GM15510 (cell line): Measurements from ENCODE around the gene CAPN9.

Experiments used
- POLR2A ChIP-seq: IDR thresholded peaks from 3 replicates; pipeline ENCODE4 v1.6.1; 2011; ENCODE audit warnings: borderline replicate concordance; ENCODE audit not compliant: insufficient read length; ENCODE audit errors: extremely low read depth

The CAPN9 gene, protein sequence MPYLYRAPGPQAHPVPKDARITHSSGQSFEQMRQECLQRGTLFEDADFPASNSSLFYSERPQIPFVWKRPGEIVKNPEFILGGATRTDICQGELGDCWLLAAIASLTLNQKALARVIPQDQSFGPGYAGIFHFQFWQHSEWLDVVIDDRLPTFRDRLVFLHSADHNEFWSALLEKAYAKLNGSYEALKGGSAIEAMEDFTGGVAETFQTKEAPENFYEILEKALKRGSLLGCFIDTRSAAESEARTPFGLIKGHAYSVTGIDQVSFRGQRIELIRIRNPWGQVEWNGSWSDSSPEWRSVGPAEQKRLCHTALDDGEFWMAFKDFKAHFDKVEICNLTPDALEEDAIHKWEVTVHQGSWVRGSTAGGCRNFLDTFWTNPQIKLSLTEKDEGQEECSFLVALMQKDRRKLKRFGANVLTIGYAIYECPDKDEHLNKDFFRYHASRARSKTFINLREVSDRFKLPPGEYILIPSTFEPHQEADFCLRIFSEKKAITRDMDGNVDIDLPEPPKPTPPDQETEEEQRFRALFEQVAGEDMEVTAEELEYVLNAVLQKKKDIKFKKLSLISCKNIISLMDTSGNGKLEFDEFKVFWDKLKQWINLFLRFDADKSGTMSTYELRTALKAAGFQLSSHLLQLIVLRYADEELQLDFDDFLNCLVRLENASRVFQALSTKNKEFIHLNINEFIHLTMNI

DNA sequence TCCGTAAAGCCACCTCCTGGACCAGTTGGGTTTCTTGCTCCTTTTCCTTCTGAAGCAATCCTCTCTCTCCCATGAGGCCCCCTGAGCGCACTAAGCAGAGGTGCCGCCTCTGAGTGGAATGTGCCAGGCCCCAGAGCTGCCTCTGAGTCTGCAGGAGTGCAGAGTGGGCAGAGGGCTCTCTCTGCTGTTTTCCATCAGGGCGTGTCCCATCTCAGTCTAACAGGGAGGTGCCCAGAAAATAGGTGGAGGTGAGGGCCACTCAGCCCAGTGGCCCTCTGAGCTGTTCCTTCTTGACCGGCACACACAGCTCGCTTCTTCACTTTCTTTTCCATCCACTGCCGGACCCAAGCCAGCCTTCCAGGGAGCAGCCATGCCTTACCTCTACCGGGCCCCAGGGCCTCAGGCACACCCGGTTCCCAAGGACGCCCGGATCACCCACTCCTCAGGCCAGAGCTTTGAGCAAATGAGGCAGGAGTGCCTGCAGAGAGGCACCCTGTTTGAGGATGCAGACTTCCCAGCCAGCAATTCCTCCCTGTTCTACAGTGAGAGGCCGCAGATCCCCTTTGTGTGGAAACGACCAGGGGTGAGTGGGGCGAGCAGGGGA lies at the start of gene CAPN9:
CAPN9 (plus strand) TSS at position 262 of the 604 bp plus-strand sequence; CDS start at position 371, 109 bp downstream.
- TF ChIP-seq POLR2A: no peak

DNA sequence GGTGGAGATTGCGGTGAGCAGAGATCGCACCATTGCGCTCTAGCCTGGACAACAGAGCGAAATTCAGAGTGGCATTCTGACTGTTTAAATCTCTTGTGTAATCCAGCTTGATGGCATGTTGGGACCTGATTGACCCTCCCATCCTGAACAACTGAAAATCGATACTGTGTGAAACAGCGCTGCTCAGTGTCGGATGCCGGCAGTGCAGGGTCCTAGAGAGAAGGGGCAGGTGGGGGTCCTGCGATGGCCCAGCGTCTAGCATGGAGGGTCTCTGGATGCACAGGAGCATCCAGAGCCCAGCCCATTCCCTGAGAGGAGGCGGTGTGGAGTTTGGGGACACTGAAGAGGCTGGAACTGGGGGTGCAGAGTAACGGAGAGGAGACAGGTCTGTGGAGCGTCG lies 49.1 kb upstream of the CAPN9 start:
- TF ChIP-seq POLR2A: no peak

DNA sequence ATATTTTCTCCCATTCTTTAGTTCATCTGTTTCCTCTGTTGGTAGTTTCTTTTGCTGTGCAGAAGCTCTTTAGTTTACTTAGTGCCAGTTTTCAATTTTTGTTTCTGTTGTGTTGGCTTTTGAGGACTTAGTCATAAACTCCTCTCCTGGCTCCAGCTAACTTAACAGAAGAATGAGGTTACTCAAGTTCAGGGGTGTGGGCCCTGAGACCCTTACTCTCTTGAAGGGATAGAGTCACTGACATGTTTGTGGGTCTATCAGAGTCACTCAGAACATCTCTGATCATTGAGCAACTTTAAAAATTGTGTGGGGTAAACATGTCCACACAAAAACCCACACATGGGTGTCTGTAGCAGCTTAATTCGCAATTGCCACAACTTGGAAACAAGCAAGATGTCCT lies 47.5 kb upstream of the CAPN9 start:
- TF ChIP-seq POLR2A: no peak

DNA sequence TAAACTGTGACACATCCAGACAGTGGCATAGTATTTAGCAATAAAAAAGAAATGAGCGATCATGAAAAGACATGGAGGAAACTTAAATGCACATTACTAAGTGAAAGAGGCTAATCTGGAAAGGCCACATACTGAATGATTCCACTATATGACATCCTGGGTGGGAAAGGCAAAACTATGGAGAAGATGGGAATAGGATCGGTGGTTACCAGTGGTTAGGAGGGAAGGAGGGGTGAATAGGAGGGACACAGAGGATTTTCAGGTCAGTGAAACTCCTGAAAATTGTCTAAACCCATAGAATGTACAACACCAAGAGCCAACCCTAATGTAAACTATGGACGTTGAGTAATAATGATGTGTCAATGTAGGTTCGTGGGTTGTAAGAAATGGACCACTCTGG lies 47.1 kb upstream of the CAPN9 start:
- TF ChIP-seq POLR2A: no peak

DNA sequence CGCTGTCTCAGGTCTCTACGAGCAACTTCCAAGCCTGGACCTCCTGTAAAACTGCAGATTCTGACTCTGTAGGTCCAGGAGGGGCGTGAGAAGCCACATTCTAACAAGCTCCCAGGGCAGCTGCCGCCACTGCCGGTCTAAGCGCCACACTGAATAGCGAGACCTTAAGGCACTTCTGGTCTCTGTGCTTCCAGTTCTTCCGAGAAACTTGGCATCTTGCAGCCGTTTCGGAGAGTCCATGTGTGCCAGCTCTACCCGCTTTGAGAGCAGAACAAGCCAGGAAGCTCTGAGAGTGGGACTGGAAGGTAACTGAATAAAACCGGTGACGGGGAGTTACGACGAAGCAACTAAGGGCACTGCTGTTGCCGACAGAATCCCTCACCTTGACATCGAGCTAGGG lies 45.8 kb upstream of the CAPN9 start:
- TF ChIP-seq POLR2A: no peak

DNA sequence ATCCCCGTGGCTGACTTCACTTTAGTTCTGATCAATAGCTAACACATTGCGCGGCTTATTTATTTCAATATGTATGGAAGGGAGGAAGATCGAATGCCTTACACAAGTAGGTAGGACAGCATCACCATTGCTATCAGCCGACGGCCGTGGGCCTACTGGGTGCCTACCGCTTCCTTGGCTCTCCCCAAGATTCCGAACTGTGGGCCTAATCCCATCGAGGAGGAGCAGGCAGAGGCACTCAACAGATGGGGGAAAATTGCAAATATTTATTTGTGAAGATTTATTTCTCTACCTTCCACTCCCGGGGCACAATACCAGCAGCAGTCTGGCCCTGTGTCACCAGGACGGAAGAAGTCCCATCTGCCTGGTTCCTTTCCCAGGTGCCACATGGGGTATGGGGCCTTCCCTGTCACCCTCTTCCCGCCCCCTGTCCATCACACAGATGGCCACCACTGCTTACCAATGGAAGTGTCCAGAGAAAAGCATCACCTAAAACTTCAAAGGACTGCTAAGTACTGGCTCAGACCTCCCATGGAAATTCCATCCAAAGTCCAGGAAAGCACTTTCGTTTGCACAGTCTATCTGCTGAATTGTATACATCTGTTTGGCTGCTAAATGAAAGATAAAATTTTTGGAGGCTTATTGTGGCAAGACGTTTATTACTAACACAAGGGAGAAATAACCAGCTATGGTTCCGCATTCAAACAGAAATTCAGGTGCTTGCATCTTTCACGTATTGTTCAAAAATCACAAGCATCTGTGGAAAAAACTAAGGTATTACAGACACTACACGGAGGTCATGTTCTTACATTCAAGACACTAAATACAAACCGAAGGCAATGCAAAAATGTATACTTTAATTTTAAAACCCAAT lies 45.1 kb upstream of the CAPN9 start:
- TF ChIP-seq POLR2A: no peak

DNA sequence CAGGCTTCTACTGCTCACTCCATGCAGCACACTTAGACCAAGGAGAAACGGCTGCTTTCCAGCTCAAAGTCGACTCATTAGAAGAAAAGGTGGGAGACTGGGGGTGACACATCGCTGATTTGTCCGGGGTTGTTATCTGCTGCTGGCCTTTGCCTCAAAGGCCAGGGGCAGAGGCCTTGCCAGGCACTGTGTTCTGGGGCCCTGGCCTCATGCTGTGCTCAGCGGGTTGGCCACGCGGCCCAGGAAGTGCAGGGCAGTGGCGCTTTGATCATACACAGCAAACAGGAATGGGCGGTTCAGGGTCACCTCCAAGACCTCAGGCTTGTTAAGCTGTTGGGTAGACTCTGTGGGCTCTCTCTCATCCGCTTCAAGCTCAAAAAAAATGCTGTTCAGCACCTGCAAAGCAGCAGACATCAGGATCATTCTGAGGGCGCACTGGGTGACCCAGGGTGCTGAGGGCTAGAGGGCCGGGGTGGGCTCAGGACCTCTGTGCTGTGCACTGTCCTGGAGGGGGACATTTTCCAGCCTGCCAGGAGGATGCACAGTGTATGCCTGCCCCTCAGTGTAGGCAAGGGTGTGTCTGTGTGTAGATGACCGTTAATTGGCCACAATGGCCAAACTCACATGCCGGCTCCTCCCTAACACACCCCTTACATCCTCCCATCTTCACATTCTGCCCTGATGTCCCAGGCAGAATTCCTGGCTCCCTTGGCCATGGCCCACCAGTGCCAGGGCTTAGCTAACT lies 44.1 kb upstream of the CAPN9 start:
- no peak for TF ChIP-seq POLR2A

DNA sequence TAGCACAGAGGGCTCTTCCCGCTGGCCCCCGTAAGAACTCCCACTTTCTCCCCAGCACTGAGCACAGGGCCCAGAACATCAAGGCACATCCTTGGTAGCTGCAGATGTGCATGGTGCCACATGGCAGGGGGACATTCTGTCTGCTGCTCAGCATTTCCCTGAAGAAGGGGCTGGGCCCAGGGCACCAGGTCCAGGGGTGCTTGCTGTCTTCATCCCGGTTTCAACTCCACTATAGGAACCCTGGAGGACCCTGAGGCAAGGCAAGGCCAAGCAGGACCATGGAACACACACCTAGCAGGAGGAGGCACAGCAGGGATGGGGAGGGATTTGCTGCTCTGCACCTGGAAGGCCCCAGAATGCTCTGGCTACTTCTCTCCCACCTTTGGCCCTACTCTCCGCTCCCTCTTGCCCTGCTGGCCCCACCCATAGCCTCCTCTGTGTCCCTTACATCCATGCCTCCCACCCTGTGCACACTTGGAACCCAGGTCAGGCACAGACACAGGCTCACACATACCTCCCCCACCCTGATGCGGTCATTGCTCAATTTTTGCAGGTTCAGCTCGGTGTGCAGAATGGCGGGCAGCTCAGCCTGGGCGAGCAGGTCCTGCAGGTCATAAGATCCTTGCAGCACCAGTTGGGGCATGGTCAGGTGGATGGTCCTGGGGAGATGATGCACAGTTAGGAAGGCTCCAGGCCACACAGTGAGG lies 43.4 kb upstream of the CAPN9 start:
- no peak for TF ChIP-seq POLR2A

DNA sequence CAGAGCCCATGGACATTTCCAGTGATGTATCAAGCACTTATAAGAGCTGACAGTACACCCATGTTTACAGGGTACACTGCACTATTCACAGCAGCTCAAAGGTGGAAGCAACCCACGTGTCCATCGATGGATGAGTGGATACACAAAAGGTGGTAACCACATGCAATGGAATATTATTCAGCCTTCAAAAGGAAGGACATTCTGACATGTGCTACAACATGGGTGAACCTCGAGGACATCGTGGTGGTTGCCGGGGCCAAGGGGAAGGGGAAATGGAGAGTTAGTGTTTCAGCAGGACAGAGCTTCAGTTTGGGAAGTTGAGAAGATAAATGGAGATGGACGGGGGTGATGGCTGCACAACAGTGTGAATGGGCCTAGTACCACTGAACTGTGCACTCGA lies 42.4 kb upstream of the CAPN9 start:
- no peak for TF ChIP-seq POLR2A

DNA sequence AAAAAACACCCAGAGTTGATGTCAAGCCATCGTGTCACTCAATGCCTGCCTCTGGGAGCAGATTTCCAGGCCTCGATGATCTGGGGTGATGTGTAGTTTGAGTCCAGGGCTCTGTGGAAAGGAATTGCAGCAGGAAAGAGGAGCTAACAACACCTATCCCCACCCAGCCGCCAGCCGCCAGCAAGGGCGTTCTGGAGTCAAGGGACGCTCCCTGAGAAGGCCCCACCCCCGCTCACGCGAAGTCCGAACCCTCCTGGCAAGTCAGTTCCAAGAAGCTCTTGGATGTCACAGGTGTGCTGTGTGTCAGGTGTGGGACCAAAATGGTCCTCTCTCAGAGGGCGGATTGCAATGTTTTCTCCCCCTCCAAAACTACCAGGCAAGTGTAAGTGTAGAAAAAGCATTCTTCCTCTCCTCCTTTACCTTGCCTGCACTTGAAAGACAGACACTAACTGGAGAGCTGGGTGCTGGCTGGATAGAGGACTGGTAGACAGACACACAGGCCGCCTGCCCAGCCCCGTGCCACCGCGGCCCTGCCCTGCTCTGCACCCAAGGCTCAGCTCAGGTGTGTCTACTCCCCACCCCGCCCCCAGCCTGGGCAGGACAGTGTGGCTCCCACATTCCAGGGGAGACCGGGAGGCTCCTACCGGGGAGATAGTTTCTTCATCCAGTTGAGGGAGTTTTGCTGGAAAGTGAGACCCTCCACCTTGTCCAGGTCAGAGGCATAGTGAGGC lies 41.7 kb upstream of the CAPN9 start:
- TF ChIP-seq POLR2A: no peak

DNA sequence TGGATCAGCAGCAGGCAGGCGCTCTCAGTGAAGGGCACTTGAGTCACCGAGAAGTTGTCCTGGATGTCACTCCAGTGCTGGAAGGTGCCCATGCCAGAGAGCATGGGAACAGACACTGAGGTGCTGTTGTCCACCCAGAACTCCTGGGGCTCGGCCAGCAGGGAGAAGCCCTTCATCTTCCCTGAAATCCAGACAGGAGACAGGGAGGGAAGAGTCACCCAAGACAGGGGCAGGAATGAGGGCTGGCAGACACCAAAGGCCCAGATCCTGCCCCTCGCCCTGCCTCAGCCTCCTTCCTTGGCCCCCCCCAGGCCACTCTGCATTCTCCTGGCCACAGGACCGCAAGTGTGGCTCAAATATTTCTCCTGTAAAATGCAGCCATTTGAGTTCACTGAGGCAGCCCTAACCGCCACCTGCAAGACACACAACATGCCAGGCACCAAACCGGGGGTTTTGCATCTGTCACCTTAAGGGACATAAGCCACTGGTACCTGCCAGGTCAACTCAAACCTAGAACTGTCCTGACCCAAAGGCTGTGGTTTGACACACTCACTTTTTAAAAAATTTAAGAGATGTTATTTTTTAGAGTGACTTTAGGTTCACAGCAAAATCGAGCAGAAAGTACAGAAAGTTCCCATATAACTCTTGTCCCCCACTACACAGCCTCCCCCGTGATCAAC lies 41.0 kb upstream of the CAPN9 start:
- no peak for TF ChIP-seq POLR2A
